Measurements from ENCODE around the gene ZNF710.
A peak's percentile ranks its signal among the peaks of the same experiment; 100 is the strongest.
"Not testable (repeated sequence)": the region's sequence is repeated elsewhere in the genome, so short reads cannot be mapped to it uniquely, and the experiment has no call there.

The ZNF710 gene

GRCh38 chr15:90001062-90001682 lies at the start of gene ZNF710:
TSS of gene ZNF710 (plus strand) at chr15:90001324. CDS start at chr15:90067138, 65,814 bp downstream.
- peak; percentile 75 for DNase-seq

GRCh38 chr15:89954541-89954940 lies 46.6 kb upstream of the ZNF710 start:
- no peak for DNase-seq

GRCh38 chr15:89955449-89955998 lies 45.6 kb upstream of the ZNF710 start:
- not testable (repeated sequence) for DNase-seq

- DNase-seq: no peak
These were observed 42.9 kb upstream of the ZNF710 start for GRCh38 chr15:89958107-89958805.

- DNase-seq: no peak
These were observed 37.6 kb upstream of the ZNF710 start for GRCh38 chr15:89963301-89964231.

GRCh38 chr15:89964232-89964954 lies 36.7 kb upstream of the ZNF710 start:
- no peak for DNase-seq

- no peak for DNase-seq
These were observed 33.2 kb upstream of the ZNF710 start for GRCh38 chr15:89967881-89968280.

- DNase-seq: peak; percentile 61
These were observed 29.5 kb upstream of the ZNF710 start for GRCh38 chr15:89971592-89971997.

- no peak for DNase-seq
These were observed 29.0 kb upstream of the ZNF710 start for GRCh38 chr15:89972085-89972484.

GRCh38 chr15:89975482-89976245 lies 25.5 kb upstream of the ZNF710 start:
- no peak for DNase-seq

GRCh38 chr15:89976246-89976600 lies 24.9 kb upstream of the ZNF710 start:
- DNase-seq: no peak

GRCh38 chr15:89977836-89978235 lies 23.3 kb upstream of the ZNF710 start:
- DNase-seq: not testable (repeated sequence)

GRCh38 chr15:89978914-89979313 lies 22.2 kb upstream of the ZNF710 start:
- no peak for DNase-seq

- no peak for DNase-seq
These were observed 20.2 kb upstream of the ZNF710 start for GRCh38 chr15:89980896-89981295.

GRCh38 chr15:89982315-89983055 lies 18.6 kb upstream of the ZNF710 start:
- no peak for DNase-seq

GRCh38 chr15:89984001-89984400 lies 17.1 kb upstream of the ZNF710 start:
- DNase-seq: no peak

GRCh38 chr15:89984421-89985010 lies 16.6 kb upstream of the ZNF710 start:
- no peak for DNase-seq

GRCh38 chr15:89985111-89985510 lies 16.0 kb upstream of the ZNF710 start:
- DNase-seq: no peak

- no peak for DNase-seq
These were observed 9.8 kb upstream of the ZNF710 start for GRCh38 chr15:89991312-89991711.

- DNase-seq: no peak
These were observed 7.8 kb upstream of the ZNF710 start for GRCh38 chr15:89993349-89993748.

- no peak for DNase-seq
These were observed 4.0 kb upstream of the ZNF710 start for GRCh38 chr15:89997079-89997478.
